AG08395 (cell line): ENCODE data around the gene NAPSA.

Experiments used
- DNase-seq: peaks from one replicate; pipeline ENCODE4 v3.0.0; 2012; ENCODE audit warnings: mixed read lengths, low spot score

The NAPSA gene

GRCh38 chr19:50383852-50384684 lies 18.6 kb upstream of the NAPSA start, which contains the start of gene POLD1:
POLD1 (plus strand) TSS chr19:50384347; CDS start chr19:50398852, 14,505 bp downstream.
- DNase-seq, result peak; percentile 99

GRCh38 chr19:50383001-50383851 lies 17.8 kb upstream of the NAPSA start:
- DNase-seq, result no peak

DNA sequence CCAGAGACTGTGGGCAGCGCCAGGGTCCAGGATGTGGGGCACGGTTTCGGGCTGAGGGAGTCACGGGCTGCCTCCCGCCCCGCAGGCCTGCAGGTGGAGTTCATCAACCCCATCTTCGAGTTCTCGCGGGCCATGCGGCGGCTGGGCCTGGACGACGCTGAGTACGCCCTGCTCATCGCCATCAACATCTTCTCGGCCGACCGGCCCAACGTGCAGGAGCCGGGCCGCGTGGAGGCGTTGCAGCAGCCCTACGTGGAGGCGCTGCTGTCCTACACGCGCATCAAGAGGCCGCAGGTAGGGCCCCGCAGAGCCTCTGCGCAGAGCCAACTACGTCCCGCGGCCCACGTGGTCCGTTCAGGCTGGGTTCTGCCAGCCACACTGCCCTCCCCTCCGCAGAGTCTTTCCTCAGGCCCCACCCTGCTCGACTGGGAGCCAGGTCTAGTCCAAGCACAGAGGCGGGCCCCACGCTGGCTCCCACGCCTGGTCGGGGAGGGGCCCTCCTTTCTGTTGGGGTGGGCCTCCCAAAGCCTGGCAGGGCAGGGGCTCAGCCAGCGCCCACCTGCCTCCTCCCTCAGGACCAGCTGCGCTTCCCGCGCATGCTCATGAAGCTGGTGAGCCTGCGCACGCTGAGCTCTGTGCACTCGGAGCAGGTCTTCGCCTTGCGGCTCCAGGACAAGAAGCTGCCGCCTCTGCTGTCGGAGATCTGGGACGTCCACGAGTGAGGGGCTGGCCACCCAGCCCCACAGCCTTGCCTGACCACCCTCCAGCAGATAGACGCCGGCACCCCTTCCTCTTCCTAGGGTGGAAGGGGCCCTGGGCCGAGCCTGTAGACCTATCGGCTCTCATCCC lies 16.7 kb upstream of the NAPSA start:
- DNase-seq, result no peak

DNA sequence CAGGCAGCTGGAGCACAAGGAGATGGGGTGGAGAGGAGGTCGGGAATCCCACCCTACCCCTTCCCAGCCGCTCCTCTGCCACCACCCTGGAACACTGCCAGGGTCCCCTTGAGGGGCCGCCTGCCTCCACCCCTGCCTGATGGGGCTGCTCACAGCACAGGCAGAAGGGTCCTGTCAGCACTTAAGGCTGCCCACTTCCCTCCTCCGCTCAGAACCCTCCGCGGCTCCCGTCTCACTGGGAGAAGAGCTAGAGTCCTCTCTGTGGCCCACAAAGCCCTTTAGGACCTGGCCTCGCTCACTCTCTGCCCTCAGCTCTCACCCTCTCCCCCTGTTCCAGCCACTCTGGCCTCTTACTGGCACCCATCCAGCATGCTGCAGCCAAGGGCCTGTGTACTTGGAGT lies 15.3 kb upstream of the NAPSA start:
- DNase-seq, result no peak

GRCh38 chr19:50380137-50380536 lies 14.7 kb upstream of the NAPSA start:
- DNase-seq, result no peak

- no peak for DNase-seq
These were observed 14.2 kb upstream of the NAPSA start for GRCh38 chr19:50379602-50380001.

DNA sequence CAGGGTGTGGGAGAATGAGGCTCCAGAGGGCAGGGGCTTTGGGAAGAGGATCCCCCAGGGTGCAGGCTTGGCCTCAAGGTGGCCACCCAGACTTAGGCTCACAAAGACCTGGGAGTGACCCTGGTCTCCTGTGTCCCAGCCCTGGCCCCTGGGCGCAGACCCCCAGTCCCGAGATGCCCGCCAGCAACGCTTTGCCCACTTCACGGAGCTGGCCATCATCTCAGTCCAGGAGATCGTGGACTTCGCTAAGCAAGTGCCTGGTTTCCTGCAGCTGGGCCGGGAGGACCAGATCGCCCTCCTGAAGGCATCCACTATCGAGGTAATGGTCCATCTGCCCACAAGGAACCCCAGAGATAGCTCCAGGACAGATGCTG lies 13.4 kb upstream of the NAPSA start:
- DNase-seq, result no peak

DNA sequence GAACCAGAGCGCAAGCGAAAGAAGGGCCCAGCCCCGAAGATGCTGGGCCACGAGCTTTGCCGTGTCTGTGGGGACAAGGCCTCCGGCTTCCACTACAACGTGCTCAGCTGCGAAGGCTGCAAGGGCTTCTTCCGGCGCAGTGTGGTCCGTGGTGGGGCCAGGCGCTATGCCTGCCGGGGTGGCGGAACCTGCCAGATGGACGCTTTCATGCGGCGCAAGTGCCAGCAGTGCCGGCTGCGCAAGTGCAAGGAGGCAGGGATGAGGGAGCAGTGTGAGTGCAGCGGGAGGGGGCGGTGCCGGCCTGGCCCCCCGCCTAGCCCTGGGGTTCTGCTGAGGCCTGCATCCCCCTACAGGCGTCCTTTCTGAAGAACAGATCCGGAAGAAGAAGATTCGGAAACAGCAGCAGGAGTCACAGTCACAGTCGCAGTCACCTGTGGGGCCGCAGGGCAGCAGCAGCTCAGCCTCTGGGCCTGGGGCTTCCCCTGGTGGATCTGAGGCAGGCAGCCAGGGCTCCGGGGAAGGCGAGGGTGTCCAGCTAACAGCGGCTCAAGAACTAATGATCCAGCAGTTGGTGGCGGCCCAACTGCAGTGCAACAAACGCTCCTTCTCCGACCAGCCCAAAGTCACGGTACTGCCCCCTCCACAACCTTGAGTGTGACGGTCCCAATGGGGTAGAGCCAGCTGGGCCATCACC lies 12.9 kb upstream of the NAPSA start:
- no peak for DNase-seq

DNA sequence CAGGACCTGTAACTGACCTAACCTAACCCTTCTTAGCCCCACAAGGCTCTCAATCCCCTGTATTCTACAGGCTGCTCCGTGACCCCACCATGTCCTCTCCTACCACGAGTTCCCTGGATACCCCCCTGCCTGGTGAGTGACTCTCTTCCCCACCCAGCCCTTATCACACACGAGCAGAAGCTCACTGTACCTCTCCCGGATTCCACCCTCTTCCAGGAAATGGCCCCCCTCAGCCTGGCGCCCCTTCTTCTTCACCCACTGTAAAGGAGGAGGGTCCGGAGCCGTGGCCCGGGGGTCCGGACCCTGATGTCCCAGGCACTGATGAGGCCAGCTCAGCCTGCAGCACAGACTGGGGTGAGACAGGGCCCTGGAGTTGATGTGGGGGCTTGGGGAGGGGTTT lies 12.1 kb upstream of the NAPSA start:
- DNase-seq, result no peak

DNA sequence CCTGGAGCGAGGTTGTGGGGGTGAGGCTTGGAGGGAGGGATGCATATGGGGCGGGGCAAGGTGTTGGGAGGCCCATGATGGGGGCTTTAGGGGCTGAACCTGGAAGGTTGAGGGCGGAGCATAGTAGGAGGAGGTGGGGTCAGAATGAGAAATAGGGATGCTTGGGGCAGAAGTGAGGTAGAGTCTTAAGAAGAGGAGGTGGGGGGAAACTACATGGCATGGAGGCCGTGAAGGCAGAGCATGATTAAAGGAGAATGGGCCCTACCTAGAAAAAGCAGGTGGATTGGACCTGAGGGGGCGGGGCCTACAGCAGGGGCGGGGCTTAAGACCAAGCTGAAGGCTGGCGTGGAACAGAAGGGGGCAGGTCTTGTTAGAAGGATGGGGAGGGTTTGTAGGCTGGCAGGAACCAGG lies 11.6 kb upstream of the NAPSA start:
- DNase-seq, result no peak

DNA sequence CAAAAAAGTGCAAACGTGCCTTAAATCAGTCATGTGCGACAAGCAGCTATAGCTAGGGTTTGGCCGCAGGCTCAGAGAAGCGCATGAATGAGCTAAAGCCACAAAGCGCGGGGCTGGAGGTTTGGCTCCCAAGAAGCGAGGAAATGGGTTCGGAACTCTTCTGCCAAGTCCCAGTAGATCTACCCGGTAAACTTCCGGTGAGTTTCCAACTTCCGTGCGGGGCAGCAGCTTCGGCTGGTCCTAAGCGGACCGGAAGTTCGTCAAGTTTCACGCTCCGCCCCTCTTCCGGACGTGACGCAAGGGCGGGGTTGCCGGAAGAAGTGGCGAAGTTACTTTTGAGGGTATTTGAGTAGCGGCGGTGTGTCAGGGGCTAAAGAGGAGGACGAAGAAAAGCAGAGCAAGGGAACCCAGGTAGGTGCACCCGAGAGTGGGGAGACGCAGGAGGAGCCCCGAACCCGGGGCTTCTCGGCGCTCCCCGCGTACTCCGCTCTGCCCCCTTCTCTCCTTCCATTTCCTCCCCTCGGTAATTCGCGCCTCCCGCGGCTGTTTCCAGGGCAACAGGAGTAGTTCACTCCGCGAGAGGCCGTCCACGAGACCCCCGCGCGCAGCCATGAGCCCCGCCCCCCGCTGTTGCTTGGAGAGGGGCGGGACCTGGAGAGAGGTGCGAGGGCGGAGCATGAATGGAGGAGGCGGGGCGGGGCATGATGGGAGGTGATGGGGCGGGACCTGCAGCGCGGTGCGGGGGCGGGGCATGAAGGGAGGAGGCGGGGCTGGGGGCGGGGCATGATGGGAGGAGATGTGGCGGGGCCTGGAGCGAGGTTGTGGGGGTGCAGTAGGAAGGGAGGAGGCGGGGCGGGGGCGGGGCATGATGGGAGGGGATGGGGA lies 11.0 kb upstream of the NAPSA start, which contains the start of gene NR1H2:
Gene NR1H2 (plus strand): TSS at position 292 of the 885 bp plus-strand sequence. CDS start 1,149 bp downstream, outside the sequence.
- peak; percentile 94 for DNase-seq

GRCh38 chr19:50371914-50372475 lies 6.6 kb upstream of the NAPSA start:
- DNase-seq, result no peak

DNA sequence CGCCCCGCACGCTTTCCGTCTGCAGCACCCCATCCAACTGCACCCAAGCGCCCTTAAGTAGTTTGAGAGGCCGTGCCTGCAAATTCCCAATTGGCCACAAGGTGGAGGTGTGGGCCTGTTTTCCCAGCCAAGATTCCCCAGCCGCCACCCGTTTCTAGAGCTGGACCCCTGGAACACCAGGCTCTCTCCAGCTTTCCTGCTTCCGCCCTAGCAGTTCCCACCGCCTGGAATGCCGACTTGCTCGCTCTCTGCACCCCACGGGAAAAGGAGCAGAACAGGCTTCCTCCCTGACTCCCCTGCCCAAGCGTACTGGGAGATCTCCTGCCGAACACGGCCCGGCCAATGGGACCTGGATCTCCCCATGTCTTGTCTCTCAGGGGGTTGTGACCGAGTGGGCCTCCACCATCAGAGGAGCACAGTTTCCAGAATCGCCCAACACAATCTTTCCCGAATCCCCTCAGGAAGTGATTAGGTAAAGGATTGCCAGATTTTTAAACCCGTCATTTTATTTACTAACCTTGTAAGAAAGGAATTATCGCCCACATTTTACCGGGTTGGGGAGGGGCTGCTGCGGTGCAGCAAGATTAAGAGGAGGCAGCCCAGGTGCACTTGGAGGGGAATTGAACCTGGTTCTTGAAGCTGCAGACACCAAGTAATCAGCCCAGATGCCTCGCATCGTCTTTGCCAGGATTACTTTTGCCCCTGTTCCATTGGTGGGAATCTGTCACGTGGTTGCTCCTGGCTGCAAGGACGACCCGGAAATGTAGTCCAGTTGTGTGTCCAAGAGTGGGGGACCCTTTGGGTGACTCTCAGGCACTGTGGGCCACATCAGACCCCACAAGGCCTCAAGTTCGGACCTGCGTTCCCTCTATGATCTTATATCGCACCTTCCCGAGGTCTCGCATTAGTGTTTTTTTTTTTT lies 3.5 kb upstream of the NAPSA start:
- peak; percentile 96 for DNase-seq

GRCh38 chr19:50362656-50363424 lies 2.6 kb downstream of the NAPSA start:
- no peak for DNase-seq

DNA sequence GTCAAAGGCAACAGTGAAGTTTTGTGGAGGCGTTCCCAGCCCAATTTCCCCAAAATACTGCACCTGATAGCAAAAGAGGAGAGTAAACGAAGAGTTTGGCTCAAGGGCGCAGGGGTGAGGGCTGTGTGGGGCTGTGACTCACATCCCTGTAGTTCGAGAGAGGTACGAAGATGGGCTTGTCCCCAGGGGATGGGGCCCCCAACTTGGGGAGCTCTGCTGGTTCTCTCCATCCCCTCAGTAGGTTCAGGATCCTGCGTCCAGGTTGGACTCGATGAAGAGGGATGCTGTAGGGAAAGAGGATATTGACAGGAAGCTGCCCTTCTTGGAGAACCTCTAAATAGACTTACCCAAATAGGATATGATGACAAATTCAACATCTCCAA lies 3.4 kb downstream of the NAPSA start:
- DNase-seq, result no peak

- DNase-seq, result no peak
These were observed 4.0 kb downstream of the NAPSA start for GRCh38 chr19:50361290-50362029.

- no peak for DNase-seq
These were observed 6.1 kb downstream of the NAPSA start for GRCh38 chr19:50359328-50359818.
